ENCODE data around the gene AATF.

Gene AATF

GRCh38 chr17:36992701-36993100, 43.9 kb downstream of the AATF start:
- DNase-seq: no peak

- peak; percentile 22 for DNase-seq
Observed at GRCh38 chr17:36993227-36993626, 44.5 kb downstream of the AATF start.

- no peak for DNase-seq
Observed at GRCh38 chr17:36994438-36994837, 45.7 kb downstream of the AATF start.

- no peak for DNase-seq
Observed at GRCh38 chr17:36999471-36999870, 50.7 kb downstream of the AATF start.

GRCh38 chr17:37016780-37017179, 68.0 kb downstream of the AATF start:
- DNase-seq: no peak

GRCh38 chr17:37017404-37017803, 68.7 kb downstream of the AATF start:
- no peak for DNase-seq

- DNase-seq: no peak
Observed at GRCh38 chr17:37019117-37019740, 70.5 kb downstream of the AATF start.

GRCh38 chr17:37019741-37020129, 71.0 kb downstream of the AATF start:
- DNase-seq: no peak

- DNase-seq: no peak
Observed at GRCh38 chr17:37024181-37024637, 75.5 kb downstream of the AATF start.

- DNase-seq: no peak
Observed at GRCh38 chr17:37025238-37025637, 76.5 kb downstream of the AATF start.

- no peak for DNase-seq
Observed at GRCh38 chr17:37025847-37026530, 77.2 kb downstream of the AATF start.

- no peak for DNase-seq
Observed at GRCh38 chr17:37026531-37026869, 77.7 kb downstream of the AATF start.

- no peak for DNase-seq
Observed at GRCh38 chr17:37028040-37028439, 79.3 kb downstream of the AATF start.

GRCh38 chr17:37031493-37032083, 82.8 kb downstream of the AATF start:
- no peak for DNase-seq

GRCh38 chr17:37037590-37038155, 88.9 kb downstream of the AATF start:
- DNase-seq: no peak

GRCh38 chr17:37039269-37039668, 90.5 kb downstream of the AATF start:
- no peak for DNase-seq

GRCh38 chr17:37041932-37042331, 93.2 kb downstream of the AATF start:
- no peak for DNase-seq

- DNase-seq: no peak
Observed at GRCh38 chr17:37043201-37043600, 94.4 kb downstream of the AATF start.

- no peak for DNase-seq
Observed at GRCh38 chr17:37045351-37045922, 96.7 kb downstream of the AATF start.

GRCh38 chr17:37047631-37048104, 98.9 kb downstream of the AATF start:
- DNase-seq: peak; percentile 51

- no peak for DNase-seq
Observed at GRCh38 chr17:37048811-37049210, 100.1 kb downstream of the AATF start.

GRCh38 chr17:37050920-37051319, 102.2 kb downstream of the AATF start:
- no peak for DNase-seq

GRCh38 chr17:37051381-37051780, 102.6 kb downstream of the AATF start:
- no peak for DNase-seq

- DNase-seq: no peak
Observed at GRCh38 chr17:37051833-37052232, 103.1 kb downstream of the AATF start.
